SK-N-SH treated with all-trans-retinoic acid at 6 μM for 48 hours (cell line): Measurements from ENCODE around the gene ETFB.

Experiments used
- CREB5 ChIP-seq: fragments of 250-450 bp; sonication (Bioruptor Pico); IDR thresholded peaks from 2 replicates; pipeline ENCODE4 v1.5.1; 2020; ENCODE audit warnings: low read depth, mild to moderate bottlenecking, moderate library complexity
- PATZ1 ChIP-seq: fragments of 250-450 bp; sonication (Bioruptor Pico); IDR thresholded peaks from 2 replicates; pipeline ENCODE4 v1.8.0; 2020; ENCODE audit warnings: mild to moderate bottlenecking, moderate library complexity, borderline replicate concordance
- TSHZ2 ChIP-seq: fragments of 250-450 bp; sonication (Bioruptor Pico); IDR thresholded peaks from 2 replicates; pipeline ENCODE4 v1.5.0; 2020; ENCODE audit warnings: mild to moderate bottlenecking, moderate library complexity
- ZFP30 ChIP-seq: fragments of 450-650 bp; formaldehyde crosslinking; IDR thresholded peaks from 2 replicates; pipeline ENCODE4 v1.5.0; 2022; ENCODE audit warnings: mild to moderate bottlenecking, moderate library complexity
- ZNF8 ChIP-seq: fragments of 450-650 bp; formaldehyde crosslinking; IDR thresholded peaks from 2 replicates; pipeline ENCODE4 v1.5.0; 2020; ENCODE audit warnings: mild to moderate bottlenecking, moderate library complexity

- TF ChIP-seq ZNF8 (CRISPR knock-in tag) (no peak), CREB5 (CRISPR knock-in tag) (no peak), ZFP30 (CRISPR knock-in tag) (no peak), PATZ1 (CRISPR knock-in tag) (no peak), TSHZ2 (CRISPR knock-in tag) (no peak)
Observed at GRCh38 chr19:51338563-51339312, 27.4 kb downstream of the ETFB start.
